ENCODE measurements around the gene SNX3. TPM values are rescaled to one million over a fixed set of nuclear protein-coding genes. Genes with fewer than 3 reads are reported as not detected.

SNX3 gene
- total RNA-seq, 1 experiment from 2014 or later = 80.7 TPM

DNA sequence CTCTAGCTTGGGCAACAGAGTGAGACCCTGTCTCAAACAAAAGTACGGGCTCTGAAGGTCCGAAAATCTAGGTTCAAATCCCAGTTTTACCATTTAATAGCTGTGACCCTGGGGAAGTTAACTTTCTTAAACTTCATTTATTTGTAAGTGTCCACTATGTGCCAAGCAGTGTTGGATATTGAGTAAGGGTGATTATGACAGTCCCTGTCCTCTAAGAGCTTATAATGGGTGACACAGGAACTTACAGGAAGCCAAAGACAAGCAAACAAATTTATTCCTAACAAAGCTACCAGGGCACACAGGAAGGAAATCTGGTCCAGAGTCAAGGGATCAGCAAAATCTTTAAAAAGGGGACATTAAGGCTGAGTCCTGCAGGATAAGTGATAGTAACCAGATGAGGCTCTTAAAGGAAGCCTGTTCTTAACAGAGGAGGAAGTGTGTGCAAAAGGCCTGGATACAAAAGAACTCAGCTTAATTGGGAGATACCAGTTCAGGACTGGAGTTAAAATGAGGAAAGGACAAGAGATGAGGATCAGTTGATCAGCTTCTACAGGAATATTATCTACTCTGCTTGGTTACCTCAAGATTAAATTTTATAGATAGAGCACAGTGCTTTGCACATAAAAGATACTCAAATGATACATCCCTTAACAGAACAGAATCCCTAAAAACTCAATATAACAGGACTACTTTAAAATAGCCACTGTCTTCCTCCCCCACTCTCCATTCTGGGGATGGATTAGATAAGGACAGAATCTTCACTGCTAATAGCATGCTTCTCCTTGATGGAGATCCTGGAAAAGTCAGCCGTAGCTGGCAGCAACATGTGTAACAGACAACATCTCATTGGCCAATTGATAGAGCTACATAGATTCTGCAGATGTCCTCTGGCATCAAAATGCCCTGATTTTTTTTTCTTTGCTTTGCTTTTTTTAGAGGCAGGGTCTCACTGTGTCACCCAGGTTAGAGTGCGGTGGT lies 6.1 kb downstream of the SNX3 start:
- Histone ChIP-seq H3T11ph (ENCODE audit: low read length) (no peak overlapping the region), H3K79me1 (ENCODE audit: insufficient read depth, low read depth, low read length, poor library complexity, severe bottlenecking) (peaks cover 1% of the 10 kb centered on the region), H2AK5ac (ENCODE audit: insufficient read length, low read length) (no peak overlapping the region), H4K91ac (ENCODE audit: insufficient read length, low read depth, low read length) (no peak overlapping the region), H3K23me2 (ENCODE audit: insufficient read length, low read depth, low read length, poor library complexity, severe bottlenecking) (no peaks in the 10 kb centered on the region), H2BK15ac (ENCODE audit: low read depth, low read length) (no peak overlapping the region), H3K18ac (ENCODE audit: insufficient read length, low read depth, low read length) (no peak overlapping the region), H2BK12ac (ENCODE audit: insufficient read length, low read depth, low read length) (no peak overlapping the region), H3K14ac (ENCODE audit: insufficient read depth, low read length) (no peak overlapping the region), H4K8ac (replicated peaks; ENCODE audit: insufficient read length, low read depth, low read length) (no peak overlapping the region), H3K4ac (ENCODE audit: low read depth, low read length) (no peak overlapping the region), H3K4me2 (ENCODE audit: insufficient read depth, insufficient read length, low read length) (no peak overlapping the region), H2BK120ac (ENCODE audit: low read depth, low read length, poor library complexity, severe bottlenecking) (no peak overlapping the region), H2BK20ac (ENCODE audit: low read depth, low read length, poor library complexity, severe bottlenecking) (no peak overlapping the region), H3K4me1 (ENCODE audit: insufficient read depth, low read length) (no peaks in the 10 kb centered on the region), H2AFZ (ENCODE audit: low read length) (no peak overlapping the region), H3K23ac (ENCODE audit: insufficient read length, low read depth, low read length) (no peak overlapping the region), H3K27me3 (ENCODE audit: insufficient read depth, low read length) (no peaks in the 10 kb centered on the region), H3K9me3 (ENCODE audit: control insufficient read depth, low read depth, low read length) (no peaks in the 10 kb centered on the region), H4K20me1 (ENCODE audit: control insufficient read depth, insufficient read depth, insufficient read length) (no peaks in the 10 kb centered on the region), H4K5ac (ENCODE audit: insufficient read length, low read depth, low read length) (no peak overlapping the region), H2BK5ac (ENCODE audit: insufficient read length, low read length) (no peak overlapping the region), H3K9ac (ENCODE audit: extremely low read depth, insufficient read length, low read length) (no peak overlapping the region), H3K79me2 (ENCODE audit: insufficient read depth, low read length) (no peaks in the 10 kb centered on the region), H3K27ac (ENCODE audit: insufficient read length, low read depth, low read length) (no peak overlapping the region), H3K56ac (ENCODE audit: insufficient read length, low read depth, low read length) (no peak overlapping the region)
- Mint-ChIP-seq H3K9me3 (no peaks in the 10 kb centered on the region), H3K4me1 (no peaks in the 10 kb centered on the region; a peak in 1 of 4 replicates), H3K27me3 (ENCODE audit: low read depth) (no peaks in the 10 kb centered on the region), H3K36me3 (ENCODE audit: insufficient read depth in 1 of 3, low read depth in 3 of 3) (peaks cover 0 to 4% (median 0%) of the 10 kb centered on the region in 3 experiments; a peak in 2 of 7 replicates), H3K27ac (no peak overlapping the region), H3K4me3 (no peak overlapping the region)
- TF ChIP-seq, protein P1, sequence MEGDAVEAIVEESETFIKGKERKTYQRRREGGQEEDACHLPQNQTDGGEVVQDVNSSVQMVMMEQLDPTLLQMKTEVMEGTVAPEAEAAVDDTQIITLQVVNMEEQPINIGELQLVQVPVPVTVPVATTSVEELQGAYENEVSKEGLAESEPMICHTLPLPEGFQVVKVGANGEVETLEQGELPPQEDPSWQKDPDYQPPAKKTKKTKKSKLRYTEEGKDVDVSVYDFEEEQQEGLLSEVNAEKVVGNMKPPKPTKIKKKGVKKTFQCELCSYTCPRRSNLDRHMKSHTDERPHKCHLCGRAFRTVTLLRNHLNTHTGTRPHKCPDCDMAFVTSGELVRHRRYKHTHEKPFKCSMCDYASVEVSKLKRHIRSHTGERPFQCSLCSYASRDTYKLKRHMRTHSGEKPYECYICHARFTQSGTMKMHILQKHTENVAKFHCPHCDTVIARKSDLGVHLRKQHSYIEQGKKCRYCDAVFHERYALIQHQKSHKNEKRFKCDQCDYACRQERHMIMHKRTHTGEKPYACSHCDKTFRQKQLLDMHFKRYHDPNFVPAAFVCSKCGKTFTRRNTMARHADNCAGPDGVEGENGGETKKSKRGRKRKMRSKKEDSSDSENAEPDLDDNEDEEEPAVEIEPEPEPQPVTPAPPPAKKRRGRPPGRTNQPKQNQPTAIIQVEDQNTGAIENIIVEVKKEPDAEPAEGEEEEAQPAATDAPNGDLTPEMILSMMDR (conservative IDR thresholded peaks at IDR 0.05) = no peak
- DNase-seq = no peak
- no CpG with 5 or more reads among the region's 4 CpGs for WGBS (ENCODE audit: extremely low coverage, insufficient read length, low lambda C conversion rate)

Data from H9 (cell line).